Lung (tissue), 12 donors: Measurements from ENCODE around the gene GBE1. TPM values are rescaled to one million over a fixed set of nuclear protein-coding genes. Genes with fewer than 3 reads are reported as not detected.
A peak's percentile ranks its signal among the peaks of the same experiment; 100 is the strongest.

Source experiments
- ATAC-seq: fragments of 200-7000 bp; cut with Tn5 transposase; one replicate; pipeline ENCODE4 v1.9.1; 2020; ENCODE audit warnings: moderate number of reproducible peaks; ENCODE audit not compliant: insufficient read depth, low FRiP score
- DNase-seq, 3 donors: peaks; one replicate each; pipeline ENCODE4 v3.0.0-alpha.2; 2013 to 2017
- H3K27ac ChIP-seq, 2 donors: one replicate each; pipeline ENCODE4 v1.5.1; 2013; ENCODE audit warnings: mild to moderate bottlenecking in 2 of 2, moderate library complexity in 2 of 2, control low read depth in 1 of 2, inconsistent platforms in 1 of 2, low read depth in 1 of 2, low read length in 1 of 2
- H3K27me3 ChIP-seq, 3 donors: one replicate each; pipeline ENCODE4 v1.5.1; 2013; ENCODE audit warnings: low read length in 2 of 3; ENCODE audit not compliant: control insufficient read depth in 3 of 3, insufficient read depth in 3 of 3
- H3K36me3 ChIP-seq, 4 donors: one replicate each; pipeline ENCODE4 v1.5.1; 2013; ENCODE audit warnings: low read length in 4 of 4, mild to moderate bottlenecking in 1 of 4, moderate library complexity in 1 of 4; ENCODE audit not compliant: control insufficient read depth in 4 of 4, insufficient read depth in 4 of 4
- H3K4me1 ChIP-seq, 5 donors: one replicate each; pipeline ENCODE4 v1.5.1; 2013; ENCODE audit warnings: low read length in 5 of 5, mild to moderate bottlenecking in 2 of 5, moderate library complexity in 1 of 5; ENCODE audit not compliant: control insufficient read depth in 5 of 5, insufficient read depth in 5 of 5
- H3K4me3 ChIP-seq: one replicate; pipeline ENCODE4 v1.5.1; 2013; ENCODE audit warnings: mild to moderate bottlenecking, control low read depth, moderate library complexity
- H3K9ac ChIP-seq, 2 donors: one replicate each; pipeline ENCODE4 v1.5.1; 2013; ENCODE audit warnings: low read length in 2 of 2, control low read depth in 1 of 2; ENCODE audit not compliant: insufficient read depth in 1 of 2
- H3K9me3 ChIP-seq, 4 donors: one replicate each; pipeline ENCODE4 v1.5.1; 2013; ENCODE audit warnings: low read length in 3 of 4, mild to moderate bottlenecking in 1 of 4, moderate library complexity in 1 of 4; ENCODE audit not compliant: control insufficient read depth in 4 of 4, insufficient read depth in 3 of 4
- CTCF ChIP-seq: IDR thresholded peaks from 2 replicates; pipeline ENCODE4 v1.5.1; 2012; ENCODE audit warnings: mild to moderate bottlenecking; ENCODE audit errors: control extremely low read depth, extremely low read depth
- WGBS, 2 donors: extraction: QIAGEN DNeasy Blood & Tissue Kit; methylation state at CpG; one replicate each; pipeline ENCODE4 v1.1.7; 2013; 5-methylcytosine and 5-hydroxymethylcytosine counted together
- polyA plus RNA-seq, 2 donors: library from polyadenylated mRNA; stranded (reverse); fragments of 200-250 nt; gene quantifications; one replicate each; pipeline ENCODE4 v1.2.1, GENCODE V29; 2013
- total RNA-seq, 2 donors: library from RNA; depleted of rRNA in 1 of 2; stranded (reverse); fragments of >200 nt in 1 of 2; gene quantifications; one replicate each; pipeline ENCODE4 v1.2.1, GENCODE V29; 2014 to 2021
- donor health status: control.
- donor health status: control.
- donor health status: Bipolar disorder and iron deficiency.
- donor health status: healthy.
- donor health status: DM: yes; HTN: yes; CAD: no.

The GBE1 gene
- total and polyA plus RNA-seq, 4 donors, result 10.5 to 39.1 (median 31.6) TPM

- Histone ChIP-seq H3K27ac (no peak overlapping the region), H3K9ac (no peak overlapping the region), H3K9me3 (no peaks in the 10 kb centered on the region), H3K4me3 (no peak overlapping the region), H3K36me3 (peaks cover 0 to 12% (median under 1%) of the 10 kb centered on the region in 4 donors), H3K27me3 (no peaks in the 10 kb centered on the region), H3K4me1 (peaks cover 0 to 9% (median 0%) of the 10 kb centered on the region in 5 donors)
- no peak for ATAC-seq
- WGBS, 2 donors, result 66 to 89% methylated on average over 4 of the region's 4 CpGs
- DNase-seq, result no peak
- no peak for TF ChIP-seq CTCF
These were observed 76.6 kb downstream of the GBE1 start for GRCh38 chr3:81684751-81685395.

- TF ChIP-seq CTCF, result no peak
- no peaks in the 10 kb centered on the region for H3K27me3 ChIP-seq
These were observed 84.6 kb downstream of the GBE1 start for GRCh38 chr3:81676706-81677456.

GRCh38 chr3:81674690-81675089, 86.8 kb downstream of the GBE1 start:
- Histone ChIP-seq H3K27me3 (no peaks in the 10 kb centered on the region), H3K9ac (no peak overlapping the region), H3K27ac (no peak overlapping the region), H3K4me3 (no peak overlapping the region), H3K36me3 (peaks cover 0 to 3% (median 0%) of the 10 kb centered on the region in 4 donors), H3K9me3 (no peaks in the 10 kb centered on the region), H3K4me1 (no peaks in the 10 kb centered on the region)
- ATAC-seq (no peak), DNase-seq (no peak)
- TF ChIP-seq CTCF, result no peak

More at GRCh38 chr3:81676706-81677456, 84.6 kb downstream of the GBE1 start:
- H3K4me3 ChIP-seq, result no peak overlapping the region
- no peak overlapping the region for H3K9ac ChIP-seq
- H3K9me3 ChIP-seq, result no peaks in the 10 kb centered on the region
- no peak overlapping the region for H3K27ac ChIP-seq
- H3K4me1 ChIP-seq, result no peaks in the 10 kb centered on the region
- WGBS, 2 donors, result 83 to 91% methylated on average over 5 of the region's 5 CpGs
- H3K36me3 ChIP-seq, result peaks cover 0 to 2% (median under 1%) of the 10 kb centered on the region in 4 donors
- ATAC-seq (no peak), DNase-seq (peak in 1 of 3 donors; percentile 9)
